Measurements from ENCODE around the gene PLA2G4E. TPM values are rescaled to one million over a fixed set of nuclear protein-coding genes. Genes with fewer than 3 reads are reported as not detected.

Gene PLA2G4E
- total RNA-seq, 1 experiment from 2014 or later, result not detected

DNA sequence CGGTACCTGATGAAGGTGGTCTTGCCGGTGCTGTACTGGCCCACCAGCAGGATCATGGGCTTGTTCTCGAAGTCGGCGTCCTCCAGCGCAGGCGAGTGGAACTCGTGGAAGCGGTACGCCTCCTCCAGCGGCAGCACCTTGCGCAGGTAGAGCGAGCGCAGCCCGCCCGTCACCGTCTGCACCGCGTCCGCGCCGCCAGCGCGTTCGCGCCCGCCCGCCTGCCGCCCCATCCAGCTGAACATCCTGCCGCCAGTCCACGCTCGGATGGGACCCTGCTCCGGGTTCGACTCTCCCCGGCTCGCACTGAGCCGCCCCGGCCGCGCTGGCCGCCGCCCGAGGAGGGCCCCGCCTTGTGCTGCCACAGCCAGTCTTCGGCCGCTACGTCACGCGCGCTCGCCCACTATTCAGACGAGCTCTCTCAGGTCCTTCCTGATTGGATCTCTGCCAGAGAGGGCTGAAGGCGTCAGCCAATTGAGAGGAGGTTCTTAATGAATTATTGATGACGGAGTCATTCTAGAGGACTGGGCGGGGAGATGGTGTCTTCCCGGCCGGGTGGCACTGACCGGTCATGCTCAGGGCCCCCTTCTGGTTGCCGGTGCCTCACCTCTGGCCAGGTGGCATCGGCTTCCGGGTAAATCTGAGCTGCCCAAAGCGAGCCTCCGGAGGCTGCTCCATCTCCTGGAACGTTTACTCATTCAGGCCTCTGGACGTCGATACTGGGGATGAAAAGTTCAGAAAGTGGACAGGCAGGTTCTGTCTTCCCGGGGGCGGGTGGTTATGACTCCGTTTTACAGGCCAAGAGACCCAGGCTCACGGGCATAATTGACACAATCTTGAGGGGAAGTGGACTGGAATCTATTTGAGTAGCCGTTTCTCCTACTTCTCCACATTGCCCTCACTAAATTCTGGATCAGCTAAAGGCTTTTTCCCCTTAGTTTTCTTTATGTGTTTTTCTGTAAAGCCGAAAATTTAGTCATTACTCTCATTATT, 48.3 kb downstream of the PLA2G4E start, which contains the start of gene EHD4 (continued):
- TF ChIP-seq ZBTB33 (IDR thresholded peaks at IDR 0.05; ENCODE audit: extremely low read depth, insufficient replicate concordance, low read length) (no peak), ZFX (IDR thresholded peaks at IDR 0.05) (peak; percentile 24; the same call in 1 of the 2 replicates)

- no peak overlapping the region for H2AFZ ChIP-seq (ENCODE audit: low read depth, low read length, poor library complexity, severe bottlenecking)
- ATAC-seq (peak; percentile 55), DNase-seq (ENCODE audit: low read depth, low spot score) (no peak)
- H3K27ac ChIP-seq (ENCODE audit: low read depth, low read length), result peak overlapping the region; percentile 86
- no peaks in the 10 kb centered on the region for H3K36me3 ChIP-seq (ENCODE audit: control insufficient read depth in 1 of 2, insufficient read depth in 2 of 2, low read length in 2 of 2)
- RAD21 ChIA-PET (ENCODE audit: low non-redundant PET in 1 of 2, low total read pairs in 2 of 2, uncharacterized antibody in 2 of 2, unreplicated experiment in 2 of 2), result no interaction called here
- H3K9me2 ChIP-seq (ENCODE audit: insufficient read depth), result no peaks in the 10 kb centered on the region
- no TSS peak for BruUV-seq (replicated peaks)
- CTCF ChIA-PET, result interaction anchor here (1.0 to 2.3 kb wide), 10 partner anchors 13 to 506 kb away, joined by 3 to 12 read pairs (median 4); partner anchors contain the start of gene MAPKBP1
- intact Hi-C loops (cut with micrococcal nuclease), result loop anchor here (5.0 kb wide), 2 partner anchors 35 to 85 kb away; no protein-coding TSS in a partner anchor
- no peaks in the 10 kb centered on the region for H3K9me3 ChIP-seq (ENCODE audit: control insufficient read depth in 1 of 2, insufficient read depth in 1 of 2, low read depth in 1 of 2, low read length in 2 of 2)
- peaks cover 15% of the 10 kb centered on the region; the same call in 1 of the 2 replicates for H4K20me1 ChIP-seq (ENCODE audit: insufficient read depth)
- TF ChIP-seq JUND (IDR thresholded peaks at IDR 0.05) (no peak), MAX (IDR thresholded peaks at IDR 0.05) (peak; percentile 43; the same call in 1 of the 2 replicates)
- peak overlapping the region; percentile 85 to 93 for H3K4me3 ChIP-seq (replicated peaks in 1 of 2; ENCODE audit: low read depth in 1 of 2, low read length in 2 of 2)
- H3K79me2 ChIP-seq (ENCODE audit: insufficient read depth, low read length), result peaks cover 50% of the 10 kb centered on the region
- H3K27me3 ChIP-seq (ENCODE audit: insufficient read depth, low read length), result no peaks in the 10 kb centered on the region
- peak overlapping the region; percentile 82 for H3K4me2 ChIP-seq (ENCODE audit: low read length)
- POLR2A ChIA-PET, result interaction anchor here (0.9 to 2.2 kb wide), 8 partner anchors 10 to 145 kb away, joined by 3 to 8 read pairs (median 6); no protein-coding TSS in a partner anchor
- peaks cover 21 to 39% of the 10 kb centered on the region in 2 experiments for H3K4me1 ChIP-seq (ENCODE audit: control insufficient read depth in 1 of 2, insufficient read depth in 2 of 2, low read length in 2 of 2)
- peak overlapping the region; percentile 93 for H3K9ac ChIP-seq (ENCODE audit: low read length)
Measured at GRCh38 chr15:41971895-41972252, 49.0 kb downstream of the PLA2G4E start.

Data from HCT116 (cell line).